Activated T-cell treated with anti-CD3 and anti-CD28 coated beads, Interleukin-2, amount 50 U/mL, for 24 hours (primary cell): Measurements from ENCODE around the gene TP53AIP1.
"Not testable (repeated sequence)": the region's sequence is repeated elsewhere in the genome, so short reads cannot be mapped to it uniquely, and the experiment has no call there.

Source experiments
- DNase-seq: peaks from one replicate; pipeline ENCODE4 v3.0.0-alpha.2; 2020
- H3K27ac Mint-ChIP-seq: 2 replicates; pipeline ENCODE4 v1.8.0; 2020; ENCODE audit warnings: mild to moderate bottlenecking, mixed read lengths
- H3K27me3 Mint-ChIP-seq: 2 replicates; pipeline ENCODE4 v1.8.0; 2020; ENCODE audit warnings: mixed read lengths
- H3K36me3 Mint-ChIP-seq: 2 replicates; pipeline ENCODE4 v1.8.0; 2020; ENCODE audit warnings: low read depth, mixed read lengths
- H3K4me1 Mint-ChIP-seq: 2 replicates; pipeline ENCODE4 v1.8.0; 2020; ENCODE audit warnings: low read depth, mixed read lengths
- H3K4me3 Mint-ChIP-seq: 2 replicates; pipeline ENCODE4 v1.8.0; 2020; ENCODE audit warnings: mild to moderate bottlenecking, moderate library complexity, mixed read lengths
- H3K9me3 Mint-ChIP-seq: 2 replicates; pipeline ENCODE4 v1.8.0; 2020; ENCODE audit warnings: mixed read lengths

TP53AIP1 gene

GRCh38 chr11:128926000-128926399 is 16.7 kb downstream of the TP53AIP1 start:
- no peak for DNase-seq
- Mint-ChIP-seq H3K4me3 (no peak overlapping the region), H3K27me3 (no peaks in the 10 kb centered on the region), H3K9me3 (no peaks in the 10 kb centered on the region), H3K4me1 (peaks cover 13% of the 10 kb centered on the region), H3K36me3 (no peaks in the 10 kb centered on the region), H3K27ac (no peak overlapping the region)

DNA sequence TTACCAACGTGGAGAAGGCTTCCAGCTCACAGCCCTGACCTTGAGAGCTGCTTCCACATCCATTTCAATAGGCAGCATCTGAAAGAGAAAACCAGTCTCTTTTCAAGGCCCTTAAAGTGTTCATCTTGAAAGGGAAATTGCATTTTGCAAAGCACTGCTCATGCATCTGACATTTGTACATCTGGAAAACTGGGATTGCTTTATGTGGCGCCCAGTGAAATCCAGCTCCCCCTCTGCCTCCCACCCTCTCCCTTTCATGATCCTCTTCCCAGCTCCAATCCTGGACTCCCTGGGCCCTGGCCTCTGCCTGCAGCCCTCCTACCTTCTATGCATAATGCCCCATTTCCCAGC is 17.4 kb downstream of the TP53AIP1 start:
- H3K4me3 Mint-ChIP-seq = no peak overlapping the region

GRCh38 chr11:128924510-128925249 is 18.0 kb downstream of the TP53AIP1 start:
- Mint-ChIP-seq H3K4me3 (no peak overlapping the region), H3K9me3 (no peaks in the 10 kb centered on the region), H3K4me1 (peaks cover 13% of the 10 kb centered on the region), H3K27me3 (peaks cover 6% of the 10 kb centered on the region), H3K36me3 (no peaks in the 10 kb centered on the region), H3K27ac (no peak overlapping the region)
- no peak for DNase-seq

More for the DNA sequence above, 17.4 kb downstream of the TP53AIP1 start:
- H3K27me3 Mint-ChIP-seq = peaks cover under 1% of the 10 kb centered on the region
- H3K36me3 Mint-ChIP-seq = no peaks in the 10 kb centered on the region
- no peak for DNase-seq
- H3K9me3 Mint-ChIP-seq = no peaks in the 10 kb centered on the region
- no peak overlapping the region for H3K27ac Mint-ChIP-seq
- peaks cover 13% of the 10 kb centered on the region for H3K4me1 Mint-ChIP-seq

GRCh38 chr11:128924104-128924503 is 18.6 kb downstream of the TP53AIP1 start:
- no peak for DNase-seq
- Mint-ChIP-seq H3K36me3 (no peaks in the 10 kb centered on the region), H3K4me1 (peaks cover 9% of the 10 kb centered on the region), H3K27ac (no peak overlapping the region), H3K9me3 (no peaks in the 10 kb centered on the region), H3K4me3 (no peak overlapping the region), H3K27me3 (peaks cover 6% of the 10 kb centered on the region)

DNA sequence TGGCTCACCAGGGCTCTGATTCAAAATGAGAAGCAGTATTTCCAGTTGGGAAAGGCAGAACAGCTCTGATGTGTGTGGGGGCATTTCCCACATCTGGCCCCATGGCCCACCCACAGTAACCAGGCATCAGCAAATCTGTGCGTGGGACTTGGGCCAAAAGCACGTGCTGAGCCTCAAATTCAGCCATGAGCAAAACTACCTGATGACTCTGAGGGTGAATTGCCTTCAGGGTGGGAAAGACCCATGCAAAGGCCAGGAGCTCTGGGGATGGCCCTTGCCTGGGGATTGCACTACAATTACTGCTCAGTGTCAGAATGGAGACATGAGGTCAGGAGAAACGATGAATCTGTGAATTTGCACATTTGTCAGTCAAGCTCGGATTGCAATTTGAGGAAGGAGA is 20.9 kb downstream of the TP53AIP1 start:
- Mint-ChIP-seq H3K27me3 (peaks cover 6% of the 10 kb centered on the region), H3K36me3 (no peaks in the 10 kb centered on the region), H3K27ac (no peak overlapping the region), H3K9me3 (no peaks in the 10 kb centered on the region), H3K4me3 (no peak overlapping the region), H3K4me1 (no peaks in the 10 kb centered on the region)
- DNase-seq = no peak

DNA sequence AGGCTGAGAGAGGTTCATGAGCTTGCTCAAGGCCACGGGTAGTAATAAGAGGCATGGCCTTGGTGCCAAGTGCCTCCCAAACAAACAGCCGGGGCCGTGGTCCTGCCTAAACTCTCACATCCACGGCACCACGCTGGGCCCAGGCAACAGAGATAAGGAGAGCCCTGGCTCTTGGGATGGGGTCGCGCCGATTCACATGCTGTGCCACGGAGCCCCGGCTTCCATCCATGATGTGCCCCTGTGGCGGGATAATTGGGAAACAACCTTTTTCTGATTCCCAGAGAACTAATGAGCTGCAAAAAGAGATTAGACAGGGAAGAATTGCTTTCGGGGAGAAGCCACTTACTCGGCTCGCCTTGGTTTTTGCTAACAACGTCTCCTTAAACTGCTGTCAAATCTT is 22.0 kb downstream of the TP53AIP1 start:
- H3K9me3 Mint-ChIP-seq = no peaks in the 10 kb centered on the region
- H3K4me1 Mint-ChIP-seq = no peaks in the 10 kb centered on the region
- no peak for DNase-seq
- H3K27me3 Mint-ChIP-seq = peaks cover 10% of the 10 kb centered on the region
- H3K27ac Mint-ChIP-seq = no peak overlapping the region
- H3K36me3 Mint-ChIP-seq = no peaks in the 10 kb centered on the region
- no peak overlapping the region for H3K4me3 Mint-ChIP-seq

GRCh38 chr11:128919635-128920034 is 23.0 kb downstream of the TP53AIP1 start:
- not testable (repeated sequence) for H3K4me1 Mint-ChIP-seq, H3K9me3 Mint-ChIP-seq, DNase-seq, H3K4me3 Mint-ChIP-seq, H3K36me3 Mint-ChIP-seq, H3K27ac Mint-ChIP-seq
- H3K27me3 Mint-ChIP-seq = peaks cover 14% of the 10 kb centered on the region

- no peak overlapping the region for H3K4me3 Mint-ChIP-seq
- DNase-seq = no peak
- H3K27me3 Mint-ChIP-seq = peaks cover 14% of the 10 kb centered on the region
- no peaks in the 10 kb centered on the region for H3K4me1 Mint-ChIP-seq
- H3K27ac Mint-ChIP-seq = no peak overlapping the region
- no peaks in the 10 kb centered on the region for H3K36me3 Mint-ChIP-seq
- H3K9me3 Mint-ChIP-seq = no peaks in the 10 kb centered on the region
Observed at GRCh38 chr11:128919216-128919615, 23.5 kb downstream of the TP53AIP1 start.

- Mint-ChIP-seq H3K4me3 (no peak overlapping the region), H3K4me1 (no peaks in the 10 kb centered on the region), H3K36me3 (no peaks in the 10 kb centered on the region), H3K27ac (no peak overlapping the region), H3K27me3 (peaks cover 20% of the 10 kb centered on the region), H3K9me3 (no peaks in the 10 kb centered on the region)
- DNase-seq = no peak
Observed at GRCh38 chr11:128917144-128917724, 25.4 kb downstream of the TP53AIP1 start.

DNA sequence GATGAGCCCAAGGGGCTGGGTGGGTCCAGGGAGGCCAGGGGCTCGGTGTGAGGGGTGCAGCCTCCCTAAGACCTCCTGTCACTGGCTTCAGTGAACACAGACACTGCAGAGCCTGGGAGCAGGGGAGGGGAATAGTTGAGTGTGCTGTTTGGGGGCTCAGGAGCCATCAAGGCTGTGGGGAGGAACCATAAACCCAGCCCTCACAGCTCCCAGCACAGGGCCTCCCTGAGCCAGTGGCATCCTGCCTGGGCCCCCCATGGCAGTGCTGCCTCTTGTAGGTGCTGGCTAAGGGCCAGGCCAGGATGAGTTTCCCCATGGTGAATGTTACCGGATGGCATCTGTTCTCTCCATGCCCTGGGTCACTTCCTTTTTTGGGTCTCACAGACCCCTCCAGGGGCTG is 26.0 kb downstream of the TP53AIP1 start:
- Mint-ChIP-seq H3K4me1 (no peaks in the 10 kb centered on the region), H3K9me3 (no peaks in the 10 kb centered on the region), H3K27me3 (peaks cover 24% of the 10 kb centered on the region), H3K27ac (no peak overlapping the region), H3K36me3 (no peaks in the 10 kb centered on the region), H3K4me3 (no peak overlapping the region)
- DNase-seq = no peak

- H3K9me3 Mint-ChIP-seq = no peaks in the 10 kb centered on the region
Observed at GRCh38 chr11:128916037-128916572, 26.6 kb downstream of the TP53AIP1 start.

GRCh38 chr11:128915149-128915521 is 27.5 kb downstream of the TP53AIP1 start:
- no peak overlapping the region for H3K27ac Mint-ChIP-seq
- no peak overlapping the region for H3K4me3 Mint-ChIP-seq
- H3K36me3 Mint-ChIP-seq = no peaks in the 10 kb centered on the region
- H3K27me3 Mint-ChIP-seq = peaks cover 30% of the 10 kb centered on the region
- no peaks in the 10 kb centered on the region for H3K9me3 Mint-ChIP-seq
- H3K4me1 Mint-ChIP-seq = no peaks in the 10 kb centered on the region
- DNase-seq = no peak

More at GRCh38 chr11:128916037-128916572, 26.6 kb downstream of the TP53AIP1 start:
- no peak for DNase-seq
- Mint-ChIP-seq H3K27me3 (peaks cover 29% of the 10 kb centered on the region), H3K36me3 (no peaks in the 10 kb centered on the region), H3K4me3 (no peak overlapping the region), H3K4me1 (no peaks in the 10 kb centered on the region), H3K27ac (no peak overlapping the region)

- no peaks in the 10 kb centered on the region for H3K36me3 Mint-ChIP-seq
- H3K27me3 Mint-ChIP-seq = peaks cover 31% of the 10 kb centered on the region
- no peaks in the 10 kb centered on the region for H3K9me3 Mint-ChIP-seq
- DNase-seq = no peak
- H3K4me1 Mint-ChIP-seq = no peaks in the 10 kb centered on the region
- no peak overlapping the region for H3K4me3 Mint-ChIP-seq
- no peak overlapping the region for H3K27ac Mint-ChIP-seq
Observed at GRCh38 chr11:128914216-128915148, 28.2 kb downstream of the TP53AIP1 start.

GRCh38 chr11:128913806-128914205 is 28.9 kb downstream of the TP53AIP1 start:
- no peaks in the 10 kb centered on the region for H3K9me3 Mint-ChIP-seq
- H3K36me3 Mint-ChIP-seq = no peaks in the 10 kb centered on the region
- no peak for DNase-seq
- no peaks in the 10 kb centered on the region for H3K4me1 Mint-ChIP-seq
- H3K4me3 Mint-ChIP-seq = no peak overlapping the region
- H3K27ac Mint-ChIP-seq = no peak overlapping the region
- H3K27me3 Mint-ChIP-seq = peaks cover 38% of the 10 kb centered on the region
